Temporal lobe (tissue), 1 donor: ENCODE measurements around the gene DCLK3. TPM values are rescaled to one million over a fixed set of nuclear protein-coding genes. Genes with fewer than 3 reads are reported as not detected.

Experiments
- total RNA-seq: library from RNA; depleted of rRNA; stranded (reverse); fragments of >200 nt; gene quantifications from one replicate; pipeline ENCODE4 v1.2.3, GENCODE V29; 2014

DCLK3 gene
- total RNA-seq, 1 donor from 2014 or later = 2.7 TPM

Other genes starting within 250 kb of the DCLK3 start
- 8.1 TPM for gene TRANK1, start 180.5 kb upstream of the DCLK3 start, total RNA-seq
- 57.3 TPM for gene EPM2AIP1, start 228.6 kb upstream of the DCLK3 start, total RNA-seq
- gene MLH1, start 229.0 kb upstream of the DCLK3 start, total RNA-seq = 43.5 TPM